Naive thymus-derived CD4-positive, alpha-beta T cell (primary cell): ENCODE results near the gene NR4A2. TPM values are rescaled to one million over a fixed set of nuclear protein-coding genes. Genes with fewer than 3 reads are reported as not detected.

Source experiments
- ATAC-seq: fragments of 150-1000 bp; cut with Tn5 transposase; 2 replicates; pipeline ENCODE4 v1.10.0; 2021; ENCODE audit warnings: mild to moderate bottlenecking, moderate library complexity
- CTCF ChIA-PET: fragments of 350-600 bp; sonication (Branson Sonifier 250); formaldehyde crosslinking; loops from one replicate; lab custom pipeline; 2021; ENCODE audit warnings: antibody characterized with exemption; lab: Charles Lee
- POLR2A ChIA-PET: fragments of 350-600 bp; sonication (Branson Sonifier 250); formaldehyde crosslinking; loops from one replicate; lab custom pipeline; 2021; ENCODE audit warnings: antibody characterized with exemption, inconsistent platforms; lab: Charles Lee
- DNase-seq, 9 donors: peaks; one replicate each; pipeline versions ENCODE4 v3.0.0 to v3.0.0-alpha.2; 2020 to 2022; ENCODE audit warnings: mixed read lengths in 1 of 9
- H3K27ac ChIP-seq: one replicate; pipeline ENCODE4 v1.7.0; 2013; ENCODE audit warnings: mild to moderate bottlenecking, low read depth, low read length, moderate library complexity
- H3K27me3 ChIP-seq, 2 donors: one replicate each; pipeline ENCODE4 v1.7.0; 2013; ENCODE audit warnings: low read length in 2 of 2, mild to moderate bottlenecking in 2 of 2, moderate library complexity in 2 of 2; ENCODE audit not compliant: control insufficient read depth in 2 of 2, insufficient read depth in 2 of 2
- H3K36me3 ChIP-seq, 3 experiments: 1 replicate in 2 of 3; 2 replicates in 1 of 3; pipeline ENCODE4 v1.7.0; 2013; ENCODE audit warnings: low read length in 3 of 3, mild to moderate bottlenecking in 3 of 3, moderate library complexity in 1 of 3; ENCODE audit not compliant: insufficient read depth in 3 of 3, control insufficient read depth in 2 of 3
- H3K4me1 ChIP-seq, 2 donors: one replicate each; pipeline ENCODE4 v1.7.0; 2013; ENCODE audit warnings: low read length in 2 of 2, mild to moderate bottlenecking in 2 of 2, moderate library complexity in 1 of 2; ENCODE audit not compliant: control insufficient read depth in 2 of 2, insufficient read depth in 2 of 2
- H3K4me3 ChIP-seq: 2 replicates; pipeline ENCODE4 v1.7.0; 2013; ENCODE audit warnings: mild to moderate bottlenecking, low read length
- H3K9me3 ChIP-seq, 3 experiments: 1 replicate in 2 of 3; 2 replicates in 1 of 3; pipeline ENCODE4 v1.7.0; 2013; ENCODE audit warnings: low read length in 3 of 3; ENCODE audit not compliant: control insufficient read depth in 2 of 3
- H3K27ac Mint-ChIP-seq, 9 donors: one replicate each; pipeline ENCODE4 v1.8.0; 2020 to 2022; ENCODE audit warnings: mixed read lengths in 9 of 9, mild to moderate bottlenecking in 8 of 9, moderate library complexity in 5 of 9, inconsistent platforms in 2 of 9
- H3K27me3 Mint-ChIP-seq, 5 donors: one replicate each; pipeline ENCODE4 v1.8.0; 2021 to 2022; ENCODE audit warnings: mixed read lengths in 5 of 5, mild to moderate bottlenecking in 1 of 5
- H3K36me3 Mint-ChIP-seq, 5 donors: one replicate each; pipeline ENCODE4 v1.8.0; 2020 to 2022; ENCODE audit warnings: mixed read lengths in 5 of 5, mild to moderate bottlenecking in 3 of 5, inconsistent platforms in 1 of 5
- H3K4me1 Mint-ChIP-seq, 7 donors: one replicate each; pipeline ENCODE4 v1.8.0; 2020 to 2022; ENCODE audit warnings: mixed read lengths in 7 of 7, mild to moderate bottlenecking in 3 of 7, inconsistent platforms in 1 of 7
- H3K4me3 Mint-ChIP-seq, 10 donors: one replicate each; pipeline ENCODE4 v1.8.0; 2020 to 2022; ENCODE audit warnings: mild to moderate bottlenecking in 10 of 10, mixed read lengths in 10 of 10, moderate library complexity in 6 of 10, inconsistent platforms in 2 of 10
- H3K9me3 Mint-ChIP-seq, 11 donors: one replicate each; pipeline ENCODE4 v1.8.0; 2020 to 2022; ENCODE audit warnings: mixed read lengths in 11 of 11, mild to moderate bottlenecking in 4 of 11, inconsistent platforms in 1 of 11, moderate library complexity in 1 of 11
- intact Hi-C, 2 donors: fragments of 100-400 bp; cut with micrococcal nuclease; formaldehyde crosslinking; loops; one replicate each; pipeline ENCODE4 v1.15.1; 2023
- polyA plus RNA-seq, 2 donors: library from polyadenylated mRNA; unstranded; fragments of 300-500 nt; fragmentation: Illumina TruSeq; gene quantifications; one replicate each; pipeline ENCODE4 v1.2.3, GENCODE V29; 2021
- total RNA-seq, 6 experiments: library from RNA in 5 of 6; stranded (reverse) in 5 of 6; gene quantifications; 1 replicate in 5 of 6; 2 replicates in 1 of 6; pipeline ENCODE4 v1.2.3 and lab custom pipeline; 2021 to 2026

Gene NR4A2
- total and polyA plus RNA-seq, 7 experiments from 2014 or later = 2.2 to 252 (median 3.2) TPM

DNA sequence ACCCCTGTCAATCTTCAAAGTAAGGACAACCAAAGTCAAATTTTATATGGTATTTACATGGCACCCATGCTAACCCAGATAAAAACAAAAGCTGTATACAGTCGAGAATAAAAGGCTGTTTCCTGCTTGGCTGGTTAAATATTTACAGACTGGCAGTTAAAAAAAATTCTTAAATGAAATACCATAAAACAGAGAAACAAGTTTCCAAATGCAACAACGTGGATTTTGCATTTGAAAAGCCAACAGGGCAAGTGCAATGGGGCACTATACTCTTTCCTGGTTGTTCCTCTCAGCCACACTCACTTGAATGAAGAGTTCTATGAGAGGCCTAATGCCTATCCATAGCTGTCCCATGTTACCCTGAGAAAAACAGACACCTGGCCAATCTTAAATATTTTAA is 6.1 kb upstream of the NR4A2 start:
- Histone ChIP-seq H3K4me1 (peaks cover 17 to 24% of the 10 kb centered on the region in 2 donors), H3K27ac (no peak overlapping the region), H3K4me3 (no peak overlapping the region), H3K9me3 (no peaks in the 10 kb centered on the region), H3K27me3 (no peaks in the 10 kb centered on the region), H3K36me3 (peaks cover 0 to 4% (median 0%) of the 10 kb centered on the region in 3 experiments)
- DNase-seq (no peak), ATAC-seq (no peak)
- Mint-ChIP-seq H3K27ac (peak overlapping the region in 2 of 9 donors; percentile 15 to 18), H3K4me1 (peaks cover 7 to 55% (median 44%) of the 10 kb centered on the region in 7 donors), H3K9me3 (peaks cover 0 to 10% (median 0%) of the 10 kb centered on the region in 11 donors), H3K4me3 (no peak overlapping the region), H3K36me3 (no peaks in the 10 kb centered on the region), H3K27me3 (no peaks in the 10 kb centered on the region)
- intact Hi-C loops = loop anchor here (5.0 to 10.0 kb wide), 5 partner anchors 159 to 1106 kb away; partner anchors contain the start of gene CYTIP (in 1 of the 2)
- CTCF ChIA-PET = no interaction called here
- POLR2A ChIA-PET = interaction anchor here (0.8 to 4.3 kb wide), 2 partner anchors 62 to 97 kb away, joined by 3 to 28 read pairs; no protein-coding TSS in a partner anchor

DNA sequence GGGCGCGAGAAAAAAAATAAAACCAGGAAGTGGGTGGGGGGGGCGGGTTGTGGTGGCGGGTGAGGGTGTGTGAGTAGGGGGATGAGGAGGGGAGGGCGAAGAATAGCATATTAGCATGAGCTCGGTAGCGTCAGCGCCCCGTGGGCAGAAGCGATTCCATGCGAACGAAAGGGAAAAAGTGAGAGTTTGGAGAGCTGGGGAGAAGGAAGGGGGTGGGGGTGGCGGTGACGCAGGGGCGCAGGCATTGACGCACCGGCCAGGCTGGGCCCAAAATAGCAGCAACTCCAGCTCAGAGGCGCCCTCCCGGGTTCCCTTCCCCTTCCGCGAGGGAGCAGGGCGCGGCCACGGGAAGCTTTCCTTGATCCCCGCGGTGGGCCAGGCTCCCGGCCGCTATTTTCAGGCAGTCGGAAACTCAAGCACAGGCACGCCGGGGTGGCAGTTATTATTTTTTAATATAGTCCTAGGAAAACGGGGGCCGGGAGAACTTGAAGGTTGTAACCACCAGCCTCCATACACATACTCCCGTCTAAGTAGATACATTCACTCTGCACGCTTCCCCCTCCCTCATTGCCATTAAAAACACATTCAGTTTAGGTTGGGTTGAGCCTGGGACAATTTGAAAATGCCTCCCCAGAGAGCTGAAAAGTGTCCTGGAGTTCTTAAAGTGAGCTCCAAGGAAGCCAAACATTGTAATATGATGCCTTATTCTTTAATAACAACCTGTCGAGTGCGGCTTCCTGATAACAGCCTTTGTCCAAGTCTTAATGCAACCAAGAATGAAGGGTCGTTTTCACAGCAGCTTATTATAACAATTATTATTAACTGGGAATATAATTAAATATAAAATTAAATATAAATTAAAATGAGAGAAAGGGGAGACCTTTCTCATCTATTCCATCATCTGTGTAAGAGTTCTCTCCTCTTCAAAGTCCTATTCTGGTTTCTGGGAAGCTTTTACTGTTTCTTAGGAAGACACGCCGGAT is 2.3 kb upstream of the NR4A2 start:
- peaks cover 0 to 14% (median 0%) of the 10 kb centered on the region in 11 donors for H3K9me3 Mint-ChIP-seq
- H3K27ac Mint-ChIP-seq = peak overlapping the region; percentile 92 to 100 (median 99)
- POLR2A ChIA-PET = interaction anchor here (0.6 to 3.3 kb wide), 12 partner anchors 9 to 254 kb away, joined by 3 to 21 read pairs (median 3); partner anchors contain the start of gene GPD2
- peaks cover 0 to 7% of the 10 kb centered on the region in 2 donors for H3K4me1 ChIP-seq
- H3K9me3 ChIP-seq = no peaks in the 10 kb centered on the region
- H3K4me3 Mint-ChIP-seq = peak overlapping the region; percentile 90 to 99 (median 96)
- no peaks in the 10 kb centered on the region for H3K36me3 ChIP-seq
- intact Hi-C loops = loop anchor here (1.0 to 10.0 kb wide), 14 partner anchors 66 to 1542 kb away; partner anchors contain the start of genes CYTIP (in 2 of the 2), ACVR1 (in 1 of the 2) and GPD2 (in 1 of the 2)
- peak overlapping the region; percentile 90 for H3K4me3 ChIP-seq
- peaks cover 26 to 60% (median 44%) of the 10 kb centered on the region in 7 donors for H3K4me1 Mint-ChIP-seq
- H3K27ac ChIP-seq = peak overlapping the region; percentile 100
- H3K36me3 Mint-ChIP-seq = peaks cover 0 to 3% (median 0%) of the 10 kb centered on the region in 5 donors
- DNase-seq = peak; percentile 65 to 96 (median 80)
- peaks cover 2 to 20% (median 9%) of the 10 kb centered on the region in 5 donors for H3K27me3 Mint-ChIP-seq
- H3K27me3 ChIP-seq = no peaks in the 10 kb centered on the region
- ATAC-seq = peak; percentile 43
- CTCF ChIA-PET = interaction anchor here (0.6 to 2.8 kb wide), 13 partner anchors 8 to 255 kb away, joined by 3 to 19 read pairs (median 4); no protein-coding TSS in a partner anchor

DNA sequence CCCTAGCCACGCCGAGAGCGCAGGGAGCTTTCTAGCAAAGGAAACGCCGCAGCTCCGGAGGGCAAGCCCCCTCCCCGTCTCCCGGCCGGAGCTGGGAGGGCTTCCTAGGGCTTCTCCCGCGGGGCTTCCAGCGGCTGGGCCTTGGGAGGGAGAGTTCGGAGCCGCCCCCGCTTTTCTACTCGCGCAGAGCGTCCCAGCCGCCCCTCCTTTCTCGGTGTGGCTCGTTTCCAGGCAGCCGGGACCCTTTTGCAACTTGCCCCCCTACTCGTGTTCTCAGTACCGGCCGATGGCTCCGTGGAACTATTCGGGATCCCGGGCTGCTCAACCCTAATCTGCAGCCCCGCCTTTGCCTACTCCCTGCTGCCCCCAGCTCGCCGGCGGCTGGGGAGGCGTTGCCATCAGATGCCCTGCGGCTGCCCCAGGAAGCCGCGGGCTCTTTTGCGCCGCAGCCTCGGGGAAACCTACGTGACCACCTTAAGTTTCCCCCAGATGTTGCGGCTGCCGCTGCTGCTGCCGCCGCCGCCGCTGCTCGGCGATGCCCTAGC is 1.5 kb upstream of the NR4A2 start:
- Mint-ChIP-seq H3K4me3 (peak overlapping the region; percentile 90 to 99 (median 96)), H3K9me3 (peaks cover 0 to 14% (median 0%) of the 10 kb centered on the region in 11 donors), H3K27ac (peak overlapping the region; percentile 92 to 100 (median 99)), H3K36me3 (peaks cover 0 to 7% (median 0%) of the 10 kb centered on the region in 5 donors), H3K4me1 (peaks cover 27 to 56% (median 43%) of the 10 kb centered on the region in 7 donors), H3K27me3 (peaks cover 5 to 24% (median 13%) of the 10 kb centered on the region in 5 donors)
- no peaks in the 10 kb centered on the region for H3K36me3 ChIP-seq
- no peak for ATAC-seq
- H3K27ac ChIP-seq = peak overlapping the region; percentile 100
- DNase-seq = peak in 6 of 9 donors; percentile 52 to 68 (median 58)
- POLR2A ChIA-PET = interaction anchor here (0.7 to 5.0 kb wide), 9 partner anchors 8 to 255 kb away, joined by 3 to 42 read pairs (median 3); partner anchors contain the start of gene GPD2
- H3K4me3 ChIP-seq = peak overlapping the region; percentile 90
- H3K9me3 ChIP-seq = no peaks in the 10 kb centered on the region
- CTCF ChIA-PET = interaction anchor here (0.9 to 2.8 kb wide), 4 partner anchors 9 to 256 kb away, joined by 3 to 19 read pairs (median 12); no protein-coding TSS in a partner anchor
- no peaks in the 10 kb centered on the region for H3K27me3 ChIP-seq
- H3K4me1 ChIP-seq = peaks cover 0 to 6% of the 10 kb centered on the region in 2 donors
- intact Hi-C loops = loop anchor here (1.0 to 10.0 kb wide), 11 partner anchors 82 to 1543 kb away; partner anchors contain the start of genes ACVR1 (in 2 of the 2), CYTIP (in 2 of the 2) and GPD2 (in 1 of the 2)

DNA sequence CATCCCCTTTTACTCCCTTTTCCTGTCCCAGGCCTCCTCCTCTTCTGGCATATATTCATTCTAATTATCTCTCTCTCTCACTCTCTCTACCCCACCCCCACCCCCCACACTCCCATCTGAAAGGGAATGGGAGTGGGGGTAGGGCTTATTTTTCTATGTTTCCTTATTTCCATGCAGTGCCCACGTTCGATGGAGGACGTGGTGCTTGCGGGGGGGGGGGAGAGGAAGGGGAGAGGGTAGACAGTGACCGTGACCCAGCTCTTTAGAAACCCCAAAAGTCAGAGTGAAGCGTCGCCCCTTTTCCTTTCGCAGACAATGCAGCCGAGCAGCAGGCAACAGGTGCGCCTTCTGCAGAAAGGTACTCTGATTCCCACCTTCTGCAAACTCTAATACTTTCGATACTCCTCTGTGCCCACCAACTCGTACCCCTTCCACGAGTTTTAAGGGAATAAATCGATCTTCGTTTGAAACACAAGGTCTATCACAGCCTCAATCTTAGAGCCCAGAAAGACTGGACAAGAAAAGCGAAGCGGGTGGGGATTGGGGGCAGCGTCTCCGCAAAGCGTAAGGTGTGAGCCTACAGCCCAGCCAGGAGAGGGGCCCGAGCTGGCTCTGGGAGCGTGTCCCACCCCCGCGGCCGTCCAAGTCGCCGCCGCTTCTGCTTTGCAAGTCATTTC is 891 bp upstream of the NR4A2 start:
- H3K9me3 ChIP-seq = no peaks in the 10 kb centered on the region
- Mint-ChIP-seq H3K4me1 (peaks cover 27 to 50% (median 40%) of the 10 kb centered on the region in 7 donors), H3K4me3 (peak overlapping the region; percentile 90 to 99 (median 96)), H3K9me3 (peaks cover 0 to 14% (median 0%) of the 10 kb centered on the region in 11 donors), H3K27me3 (peaks cover 5 to 27% (median 16%) of the 10 kb centered on the region in 5 donors), H3K27ac (peak overlapping the region; percentile 92 to 100 (median 99)), H3K36me3 (peaks cover 0 to 7% (median 3%) of the 10 kb centered on the region in 5 donors)
- CTCF ChIA-PET = interaction anchor here (2.8 kb wide), 2 partner anchors 67 to 256 kb away, joined by 18 to 19 read pairs; no protein-coding TSS in a partner anchor
- peak overlapping the region; percentile 90 for H3K4me3 ChIP-seq
- intact Hi-C loops = loop anchor here (2.0 to 10.0 kb wide), 9 partner anchors 81 to 1543 kb away; partner anchors contain the start of genes CYTIP (in 2 of the 2) and ACVR1 (in 1 of the 2)
- peak in 3 of 9 donors; percentile 32 to 44 (median 33) for DNase-seq
- no peaks in the 10 kb centered on the region for H3K27me3 ChIP-seq
- no peak for ATAC-seq
- H3K27ac ChIP-seq = peak overlapping the region; percentile 100
- POLR2A ChIA-PET = interaction anchor here (0.7 to 5.0 kb wide), 8 partner anchors 9 to 255 kb away, joined by 3 to 42 read pairs (median 3); partner anchors contain the start of gene GPD2
- no peaks in the 10 kb centered on the region for H3K36me3 ChIP-seq
- H3K4me1 ChIP-seq = peaks cover 0 to 4% of the 10 kb centered on the region in 2 donors

DNA sequence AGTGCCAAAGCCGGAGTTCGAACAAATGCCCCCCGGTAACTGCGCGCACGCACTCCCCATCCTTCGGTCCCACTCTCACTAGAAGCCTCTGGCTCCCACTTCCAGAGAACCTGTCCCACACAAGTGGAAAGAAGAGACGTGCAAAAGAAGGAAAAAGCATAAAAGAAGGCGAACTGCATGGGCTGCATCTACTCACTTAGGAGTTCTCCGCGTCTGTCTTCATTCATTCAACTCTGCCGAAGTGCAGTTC is 312 bp downstream of the NR4A2 start:
- POLR2A ChIA-PET = interaction anchor here (1.1 to 5.0 kb wide), 2 partner anchors 10 to 251 kb away, joined by 3 to 42 read pairs; no protein-coding TSS in a partner anchor

More for the DNA sequence above, 312 bp downstream of the NR4A2 start:
- peaks cover 27 to 47% (median 40%) of the 10 kb centered on the region in 7 donors for H3K4me1 Mint-ChIP-seq
- ATAC-seq (no peak), DNase-seq (no peak)
- H3K4me1 ChIP-seq = peaks cover 0 to 4% of the 10 kb centered on the region in 2 donors
- no peaks in the 10 kb centered on the region for H3K36me3 ChIP-seq
- H3K27me3 ChIP-seq = no peaks in the 10 kb centered on the region
- intact Hi-C loops = loop anchor here (1.0 to 10.0 kb wide), 14 partner anchors 9 to 1545 kb away; partner anchors contain the start of genes CYTIP (in 2 of the 2), ACVR1 (in 1 of the 2) and GPD2 (in 1 of the 2)
- H3K4me3 ChIP-seq = peak overlapping the region; percentile 90
- peaks cover 0 to 7% (median 6%) of the 10 kb centered on the region in 5 donors for H3K36me3 Mint-ChIP-seq
- peak overlapping the region; percentile 92 to 100 (median 99) for H3K27ac Mint-ChIP-seq
- CTCF ChIA-PET = interaction anchor here (1.0 kb wide), 1 partner anchor 9 kb away, joined by 3 read pairs; no protein-coding TSS in a partner anchor
- peaks cover 0 to 14% (median 0%) of the 10 kb centered on the region in 11 donors for H3K9me3 Mint-ChIP-seq
- no peaks in the 10 kb centered on the region for H3K9me3 ChIP-seq
- H3K4me3 Mint-ChIP-seq = peak overlapping the region; percentile 90 to 99 (median 96)
- H3K27me3 Mint-ChIP-seq = peaks cover 9 to 29% (median 18%) of the 10 kb centered on the region in 5 donors
- peak overlapping the region; percentile 100 for H3K27ac ChIP-seq
